Stimulated activated CD8-positive, alpha-beta memory T cell treated with anti-CD3 and anti-CD28 coated beads, Interleukin-12 subunit alpha, Interleukin-12 subunit beta, amount 100 ng/mL, for 1 hour (primary cell): ENCODE data around the gene LAMA3.
"Not testable (repeated sequence)": the region's sequence is repeated elsewhere in the genome, so short reads cannot be mapped to it uniquely, and the experiment has no call there.

Experiments
- DNase-seq: peaks from one replicate; pipeline ENCODE4 v3.0.0-alpha.2; 2020; ENCODE audit warnings: low read depth

LAMA3 gene

GRCh38 chr18:23730857-23731256, 41.6 kb downstream of the LAMA3 start:
- no peak for DNase-seq

GRCh38 chr18:23731861-23732260, 42.6 kb downstream of the LAMA3 start:
- no peak for DNase-seq

GRCh38 chr18:23732439-23732838, 43.2 kb downstream of the LAMA3 start:
- no peak for DNase-seq

DNA sequence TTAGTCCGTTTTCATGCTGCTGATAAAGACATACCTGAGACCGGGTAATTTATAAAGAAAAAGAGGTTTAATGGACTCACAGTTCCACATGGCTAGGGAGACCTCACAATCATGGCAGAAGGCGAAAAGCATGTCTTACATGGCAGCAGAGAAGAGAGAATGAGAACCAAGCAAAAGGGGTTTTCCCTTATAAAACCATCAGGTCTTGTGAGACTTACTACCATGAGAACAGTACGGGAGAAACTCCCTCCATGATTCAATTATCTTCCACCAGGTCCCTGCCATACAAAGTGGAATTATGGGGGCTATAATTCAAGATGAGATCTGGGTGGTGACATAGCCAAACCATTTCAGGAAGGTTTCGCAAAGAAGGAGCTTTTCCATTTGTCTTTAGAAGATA, 44.0 kb downstream of the LAMA3 start:
- not testable (repeated sequence) for DNase-seq

GRCh38 chr18:23733895-23734294, 44.6 kb downstream of the LAMA3 start:
- no peak for DNase-seq

- no peak for DNase-seq
Observed at GRCh38 chr18:23735021-23735464, 45.8 kb downstream of the LAMA3 start.

DNA sequence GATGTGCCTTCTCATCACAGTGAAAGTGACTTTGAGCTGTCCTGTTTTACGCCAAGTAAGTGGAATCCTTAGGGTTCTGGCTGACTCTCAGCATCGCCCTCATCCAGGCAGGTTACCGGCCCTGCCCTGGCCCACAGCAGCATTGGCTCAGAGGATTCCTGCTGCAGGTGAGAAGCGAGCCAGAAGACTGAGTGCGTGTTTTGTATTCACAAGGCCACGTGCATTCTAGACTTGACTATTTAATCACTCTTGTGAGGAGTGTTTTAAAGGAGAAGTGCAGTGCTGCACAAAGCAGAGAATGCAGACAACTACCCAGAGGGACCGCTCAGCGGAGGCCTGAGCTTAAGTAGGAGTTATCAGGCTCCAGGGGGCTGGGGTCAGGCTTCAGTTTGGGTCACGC, 48.3 kb downstream of the LAMA3 start:
- no peak for DNase-seq

GRCh38 chr18:23738151-23738550, 48.9 kb downstream of the LAMA3 start:
- no peak for DNase-seq

- no peak for DNase-seq
Observed at GRCh38 chr18:23738575-23738974, 49.3 kb downstream of the LAMA3 start.

- no peak for DNase-seq
Observed at GRCh38 chr18:23740105-23740830, 51.0 kb downstream of the LAMA3 start.

- not testable (repeated sequence) for DNase-seq
Observed at GRCh38 chr18:23741967-23742366, 52.7 kb downstream of the LAMA3 start.

DNA sequence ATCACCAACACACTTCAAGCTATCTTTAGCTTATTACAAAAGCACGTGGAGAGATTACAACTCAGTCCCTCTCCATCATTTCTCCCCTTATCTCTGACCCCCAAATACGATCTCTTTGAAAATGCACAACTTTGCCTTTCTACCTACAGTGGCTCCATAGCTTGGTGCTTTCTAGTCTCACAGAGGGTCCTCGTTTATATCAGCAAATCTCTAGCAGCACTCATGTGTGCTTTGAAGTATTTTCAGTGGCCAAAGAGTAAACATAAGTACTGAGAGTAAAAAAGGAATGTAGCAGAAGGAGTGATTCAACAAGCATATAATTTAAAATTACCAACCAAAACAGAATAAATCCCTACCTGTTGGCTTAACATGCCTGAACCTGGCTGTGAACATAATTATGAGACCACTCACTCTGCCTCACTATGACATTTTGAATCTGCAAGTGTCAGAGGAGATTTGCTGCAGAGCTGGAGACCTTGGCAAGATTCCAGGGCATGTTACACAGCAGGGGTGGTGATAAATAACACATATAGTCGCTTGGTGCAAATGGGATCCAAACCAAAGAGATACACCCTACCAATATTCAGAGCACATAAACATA, 54.6 kb downstream of the LAMA3 start:
- DNase-seq = no peak

DNA sequence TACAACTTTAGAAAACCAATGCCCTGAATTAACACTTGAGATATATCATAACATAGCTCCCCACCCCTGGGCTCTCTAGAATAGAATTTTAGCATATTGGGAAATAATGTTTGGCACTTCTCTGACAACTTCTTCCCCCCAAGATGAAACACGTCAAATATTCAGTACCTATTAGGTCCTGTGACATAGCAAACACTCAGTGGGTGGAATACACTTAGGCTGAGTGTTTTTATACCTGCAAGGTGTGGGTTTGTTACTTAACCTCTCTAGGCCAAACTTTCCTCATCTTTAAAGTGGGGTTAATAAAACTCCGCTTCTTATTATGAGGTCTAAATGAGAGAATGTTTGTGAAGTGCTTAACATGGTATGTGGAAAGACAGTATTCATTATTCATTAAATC, 56.1 kb downstream of the LAMA3 start:
- no peak for DNase-seq

GRCh38 chr18:23746851-23747250, 57.6 kb downstream of the LAMA3 start:
- no peak for DNase-seq

DNA sequence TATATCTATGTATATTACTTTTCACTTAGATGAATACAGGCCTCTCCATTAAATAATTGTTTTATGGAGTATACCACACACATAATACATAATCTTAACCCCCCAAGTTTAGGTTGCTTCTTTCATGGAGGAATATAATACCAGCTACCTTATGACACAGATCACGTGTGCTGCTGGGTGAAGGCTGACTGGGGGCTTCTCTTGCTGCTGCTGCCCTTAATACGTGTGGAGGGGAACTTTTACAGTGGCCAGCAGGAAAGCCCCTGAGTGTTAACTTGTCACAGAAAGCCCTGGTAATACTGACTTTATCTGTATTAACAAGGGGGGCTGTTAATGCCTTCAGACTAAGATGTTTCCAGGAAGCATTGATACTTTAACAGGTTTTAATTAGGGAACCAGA, 63.1 kb downstream of the LAMA3 start:
- DNase-seq = no peak

- no peak for DNase-seq
Observed at GRCh38 chr18:23752796-23753195, 63.5 kb downstream of the LAMA3 start.

- no peak for DNase-seq
Observed at GRCh38 chr18:23756590-23757436, 67.6 kb downstream of the LAMA3 start.

DNA sequence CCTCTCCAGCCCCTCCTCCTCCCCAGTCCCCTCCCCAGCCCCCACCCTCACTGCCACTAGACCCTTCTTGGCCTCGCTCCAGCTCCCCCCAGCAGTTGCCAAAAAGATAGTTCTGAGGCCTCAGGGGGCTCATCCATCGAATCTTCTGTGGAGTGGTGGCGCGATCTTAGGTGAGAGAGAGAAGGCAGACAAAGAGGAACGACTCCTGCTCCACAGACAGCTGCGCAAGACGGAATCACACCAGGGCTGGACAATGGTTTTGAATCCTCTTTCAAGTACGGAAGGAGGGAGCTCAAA, 68.1 kb downstream of the LAMA3 start:
- no peak for DNase-seq

DNA sequence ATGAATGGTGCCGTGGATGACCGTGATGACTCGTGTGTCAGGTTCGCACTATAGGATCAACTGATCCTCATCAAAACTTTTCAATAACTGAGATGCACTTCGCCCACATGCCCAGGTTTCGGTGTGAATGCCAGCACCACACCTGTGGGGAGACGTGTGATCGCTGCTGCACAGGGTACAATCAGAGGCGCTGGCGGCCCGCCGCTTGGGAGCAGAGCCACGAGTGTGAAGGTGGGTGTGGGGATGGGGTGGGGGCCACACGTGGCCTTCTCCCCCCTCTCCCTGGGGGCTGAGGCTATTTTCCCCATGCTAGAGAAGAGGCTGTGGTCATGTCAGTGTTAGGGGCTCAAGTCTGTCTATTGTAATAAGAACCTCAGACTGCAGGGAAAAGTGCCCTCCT, 69.0 kb downstream of the LAMA3 start:
- no peak for DNase-seq

DNA sequence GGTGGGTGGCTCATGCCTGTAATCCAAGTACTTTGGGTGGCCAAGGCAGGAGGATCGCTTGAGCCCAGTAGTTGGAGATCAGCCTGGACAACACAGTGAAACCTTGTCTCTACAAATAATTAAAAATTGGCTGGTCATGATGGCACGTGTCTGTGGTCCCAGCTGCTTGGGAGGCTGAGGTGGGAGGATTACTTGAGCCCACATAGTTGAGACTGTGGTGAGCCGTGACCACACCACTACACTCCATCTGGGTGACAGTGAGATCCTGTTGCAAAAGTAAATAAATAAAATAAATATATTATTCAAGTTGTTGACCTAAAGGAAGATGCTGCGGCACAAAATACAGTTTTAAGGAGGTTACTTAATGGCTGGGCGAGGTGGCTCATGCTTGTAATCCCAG, 72.7 kb downstream of the LAMA3 start:
- DNase-seq = no peak

- no peak for DNase-seq
Observed at GRCh38 chr18:23763343-23763742, 74.1 kb downstream of the LAMA3 start.

- no peak for DNase-seq
Observed at GRCh38 chr18:23765931-23766330, 76.7 kb downstream of the LAMA3 start.

DNA sequence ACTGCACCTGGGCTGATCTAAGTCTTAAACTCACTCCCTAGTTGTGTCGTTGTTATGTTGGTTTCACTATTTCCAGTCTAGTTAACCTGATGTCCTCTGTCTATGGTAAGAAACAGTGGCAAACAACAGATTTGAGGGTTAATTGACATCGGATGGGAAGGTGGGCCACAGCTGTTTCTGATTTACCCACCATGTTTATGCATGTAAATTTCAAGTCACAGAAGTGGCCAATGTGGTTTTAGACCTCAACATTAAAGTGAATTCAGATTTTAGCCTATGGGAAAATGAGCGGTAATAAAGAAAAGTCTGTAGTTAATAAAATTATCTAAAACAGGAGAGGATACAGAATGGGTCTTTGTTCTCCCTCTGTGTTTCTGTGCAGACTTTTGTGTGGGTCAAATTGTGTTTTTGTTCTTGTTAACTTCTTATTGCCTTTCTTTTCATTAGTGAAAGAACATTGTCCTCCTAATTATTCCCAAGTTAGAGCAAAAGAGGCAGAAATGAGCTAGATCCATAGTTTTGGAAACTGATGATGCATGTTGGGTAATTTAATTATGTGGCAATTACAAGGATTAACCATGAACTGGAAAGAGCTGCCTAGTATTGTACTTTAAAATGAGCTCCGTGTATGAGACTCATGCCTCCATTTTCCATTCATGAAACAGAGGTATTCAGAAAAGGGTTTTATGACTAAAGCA, 83.2 kb downstream of the LAMA3 start:
- DNase-seq = no peak
